ENCODE measurements around the gene USH1G. TPM values are rescaled to one million over a fixed set of nuclear protein-coding genes. Genes with fewer than 3 reads are reported as not detected.

Gene USH1G
- total and polyA plus RNA-seq, 2 of the 13 experiments (the other 11 are each of a cell fraction or from before 2014, with no cell fraction given), result 0.04 TPM; not detected in 1

DNA sequence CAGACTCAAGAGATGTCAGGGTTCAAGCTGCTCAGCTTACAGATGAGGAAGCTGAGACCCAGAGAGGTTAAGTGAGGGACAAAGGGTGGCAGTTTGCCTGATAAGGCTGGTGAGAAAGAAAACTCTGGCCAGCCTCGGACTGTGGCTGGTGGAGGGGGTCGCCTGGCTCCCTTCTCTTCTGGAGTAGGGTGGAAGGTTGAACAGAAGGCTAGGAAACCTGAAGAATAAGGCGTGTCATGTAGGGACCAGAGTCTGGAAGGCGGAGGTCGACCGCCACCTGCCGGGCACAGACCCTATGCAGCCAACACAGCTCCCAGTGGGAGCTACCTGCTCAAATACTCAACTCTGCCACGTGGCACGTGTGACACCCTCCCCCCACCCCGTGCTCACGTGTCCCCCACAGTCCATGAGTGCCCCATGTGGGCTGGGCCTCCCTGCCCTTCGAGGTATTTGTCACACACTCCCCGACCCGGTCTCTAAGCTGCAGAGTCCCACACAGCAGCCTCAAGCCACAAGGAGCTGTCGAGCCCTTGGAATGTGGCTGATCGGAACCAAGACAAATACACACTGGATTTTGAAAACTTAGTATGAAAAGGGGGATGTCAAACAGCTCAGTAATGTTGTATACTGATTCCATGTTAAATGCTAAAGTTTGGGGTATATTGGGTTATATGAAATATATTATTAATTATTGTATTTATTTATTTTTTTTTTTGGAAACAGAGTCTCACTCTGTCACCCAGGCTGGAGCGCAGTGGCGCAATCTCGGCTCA, 37.7 kb upstream of the USH1G start (continued):
- TF ChIP-seq, protein P1, sequence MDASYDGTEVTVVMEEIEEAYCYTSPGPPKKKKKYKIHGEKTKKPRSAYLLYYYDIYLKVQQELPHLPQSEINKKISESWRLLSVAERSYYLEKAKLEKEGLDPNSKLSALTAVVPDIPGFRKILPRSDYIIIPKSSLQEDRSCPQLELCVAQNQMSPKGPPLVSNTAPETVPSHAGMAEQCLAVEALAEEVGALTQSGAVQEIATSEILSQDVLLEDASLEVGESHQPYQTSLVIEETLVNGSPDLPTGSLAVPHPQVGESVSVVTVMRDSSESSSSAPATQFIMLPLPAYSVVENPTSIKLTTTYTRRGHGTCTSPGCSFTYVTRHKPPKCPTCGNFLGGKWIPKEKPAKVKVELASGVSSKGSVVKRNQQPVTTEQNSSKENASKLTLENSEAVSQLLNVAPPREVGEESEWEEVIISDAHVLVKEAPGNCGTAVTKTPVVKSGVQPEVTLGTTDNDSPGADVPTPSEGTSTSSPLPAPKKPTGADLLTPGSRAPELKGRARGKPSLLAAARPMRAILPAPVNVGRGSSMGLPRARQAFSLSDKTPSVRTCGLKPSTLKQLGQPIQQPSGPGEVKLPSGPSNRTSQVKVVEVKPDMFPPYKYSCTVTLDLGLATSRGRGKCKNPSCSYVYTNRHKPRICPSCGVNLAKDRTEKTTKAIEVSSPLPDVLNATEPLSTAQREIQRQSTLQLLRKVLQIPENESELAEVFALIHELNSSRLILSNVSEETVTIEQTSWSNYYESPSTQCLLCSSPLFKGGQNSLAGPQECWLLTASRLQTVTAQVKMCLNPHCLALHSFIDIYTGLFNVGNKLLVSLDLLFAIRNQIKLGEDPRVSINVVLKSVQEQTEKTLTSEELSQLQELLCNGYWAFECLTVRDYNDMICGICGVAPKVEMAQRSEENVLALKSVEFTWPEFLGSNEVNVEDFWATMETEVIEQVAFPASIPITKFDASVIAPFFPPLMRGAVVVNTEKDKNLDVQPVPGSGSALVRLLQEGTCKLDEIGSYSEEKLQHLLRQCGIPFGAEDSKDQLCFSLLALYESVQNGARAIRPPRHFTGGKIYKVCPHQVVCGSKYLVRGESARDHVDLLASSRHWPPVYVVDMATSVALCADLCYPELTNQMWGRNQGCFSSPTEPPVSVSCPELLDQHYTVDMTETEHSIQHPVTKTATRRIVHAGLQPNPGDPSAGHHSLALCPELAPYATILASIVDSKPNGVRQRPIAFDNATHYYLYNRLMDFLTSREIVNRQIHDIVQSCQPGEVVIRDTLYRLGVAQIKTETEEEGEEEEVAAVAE (CRISPR knock-in tag; IDR thresholded peaks at IDR 0.05; ENCODE audit: borderline replicate concordance), result no peak
- TF ChIP-seq RBM39 (IDR thresholded peaks at IDR 0.05; ENCODE audit: low read depth, low read length, poor library complexity, severe bottlenecking), result no peak
- TF ChIP-seq, protein P2, sequence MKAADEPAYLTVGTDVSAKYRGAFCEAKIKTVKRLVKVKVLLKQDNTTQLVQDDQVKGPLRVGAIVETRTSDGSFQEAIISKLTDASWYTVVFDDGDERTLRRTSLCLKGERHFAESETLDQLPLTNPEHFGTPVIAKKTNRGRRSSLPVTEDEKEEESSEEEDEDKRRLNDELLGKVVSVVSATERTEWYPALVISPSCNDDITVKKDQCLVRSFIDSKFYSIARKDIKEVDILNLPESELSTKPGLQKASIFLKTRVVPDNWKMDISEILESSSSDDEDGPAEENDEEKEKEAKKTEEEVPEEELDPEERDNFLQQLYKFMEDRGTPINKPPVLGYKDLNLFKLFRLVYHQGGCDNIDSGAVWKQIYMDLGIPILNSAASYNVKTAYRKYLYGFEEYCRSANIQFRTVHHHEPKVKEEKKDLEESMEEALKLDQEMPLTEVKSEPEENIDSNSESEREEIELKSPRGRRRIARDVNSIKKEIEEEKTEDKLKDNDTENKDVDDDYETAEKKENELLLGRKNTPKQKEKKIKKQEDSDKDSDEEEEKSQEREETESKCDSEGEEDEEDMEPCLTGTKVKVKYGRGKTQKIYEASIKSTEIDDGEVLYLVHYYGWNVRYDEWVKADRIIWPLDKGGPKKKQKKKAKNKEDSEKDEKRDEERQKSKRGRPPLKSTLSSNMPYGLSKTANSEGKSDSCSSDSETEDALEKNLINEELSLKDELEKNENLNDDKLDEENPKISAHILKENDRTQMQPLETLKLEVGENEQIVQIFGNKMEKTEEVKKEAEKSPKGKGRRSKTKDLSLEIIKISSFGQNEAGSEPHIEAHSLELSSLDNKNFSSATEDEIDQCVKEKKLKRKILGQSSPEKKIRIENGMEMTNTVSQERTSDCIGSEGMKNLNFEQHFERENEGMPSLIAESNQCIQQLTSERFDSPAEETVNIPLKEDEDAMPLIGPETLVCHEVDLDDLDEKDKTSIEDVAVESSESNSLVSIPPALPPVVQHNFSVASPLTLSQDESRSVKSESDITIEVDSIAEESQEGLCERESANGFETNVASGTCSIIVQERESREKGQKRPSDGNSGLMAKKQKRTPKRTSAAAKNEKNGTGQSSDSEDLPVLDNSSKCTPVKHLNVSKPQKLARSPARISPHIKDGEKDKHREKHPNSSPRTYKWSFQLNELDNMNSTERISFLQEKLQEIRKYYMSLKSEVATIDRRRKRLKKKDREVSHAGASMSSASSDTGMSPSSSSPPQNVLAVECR (CRISPR knock-in tag; IDR thresholded peaks at IDR 0.05; ENCODE audit: borderline replicate concordance), result peak; percentile 70; the same call in 1 of the 2 replicates
- TF ChIP-seq HOXA5 (CRISPR knock-in tag; IDR thresholded peaks at IDR 0.05), result peak; percentile 72; the same call in 1 of the 2 replicates
- no peak for TF ChIP-seq MTA3 (CRISPR knock-in tag; IDR thresholded peaks at IDR 0.05)
- no peak for TF ChIP-seq GTF2F1 (IDR thresholded peaks at IDR 0.05; ENCODE audit: low read length)
- no peak for TF ChIP-seq CEBPG (CRISPR knock-in tag; IDR thresholded peaks at IDR 0.05)
- TF ChIP-seq ZFP37 (CRISPR knock-in tag; IDR thresholded peaks at IDR 0.05; ENCODE audit: borderline replicate concordance), result no peak
- peak; percentile 52; the same call in 1 of the 2 replicates for TF ChIP-seq ONECUT2 (CRISPR knock-in tag; IDR thresholded peaks at IDR 0.05)
- TF ChIP-seq, protein P3, sequence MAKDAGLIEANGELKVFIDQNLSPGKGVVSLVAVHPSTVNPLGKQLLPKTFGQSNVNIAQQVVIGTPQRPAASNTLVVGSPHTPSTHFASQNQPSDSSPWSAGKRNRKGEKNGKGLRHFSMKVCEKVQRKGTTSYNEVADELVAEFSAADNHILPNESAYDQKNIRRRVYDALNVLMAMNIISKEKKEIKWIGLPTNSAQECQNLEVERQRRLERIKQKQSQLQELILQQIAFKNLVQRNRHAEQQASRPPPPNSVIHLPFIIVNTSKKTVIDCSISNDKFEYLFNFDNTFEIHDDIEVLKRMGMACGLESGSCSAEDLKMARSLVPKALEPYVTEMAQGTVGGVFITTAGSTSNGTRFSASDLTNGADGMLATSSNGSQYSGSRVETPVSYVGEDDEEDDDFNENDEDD (CRISPR knock-in tag; IDR thresholded peaks at IDR 0.05; ENCODE audit: borderline replicate concordance), result peak; percentile 84; the same call in 1 of the 2 replicates
- peak; percentile 60; the same call in 1 of the 2 replicates for TF ChIP-seq HMG20B (CRISPR knock-in tag; conservative IDR thresholded peaks at IDR 0.05)
- 0 out of 2 replicates have a peak, but pooled peaks have one; percentile 64 for TF ChIP-seq ZNF160 (CRISPR knock-in tag; IDR thresholded peaks at IDR 0.05)
- 0 out of 2 replicates have a peak, but pooled peaks have one; percentile 71 for TF ChIP-seq ZNF589 (CRISPR knock-in tag; conservative IDR thresholded peaks at IDR 0.05)
- no peak for TF ChIP-seq PLRG1 (conservative IDR thresholded peaks at IDR 0.05)
- peak; percentile 45; the same call in 2 of the 3 replicates for TF ChIP-seq MXI1 (IDR thresholded peaks at IDR 0.05; ENCODE audit: borderline replicate concordance, low read depth, low read length)
- no peak for TF ChIP-seq PRMT3 (CRISPR knock-in tag; IDR thresholded peaks at IDR 0.05; ENCODE audit: borderline replicate concordance, low read depth)
- no peak for TF ChIP-seq ATF3 (CRISPR knock-in tag; IDR thresholded peaks at IDR 0.05)
- TF ChIP-seq FOXK2 (IDR thresholded peaks at IDR 0.05), result no peak
- TF ChIP-seq TAF15 (IDR thresholded peaks at IDR 0.05; ENCODE audit: low read depth, low read length, poor library complexity, severe bottlenecking), result no peak
- TF ChIP-seq PHF5A (CRISPR knock-in tag; IDR thresholded peaks at IDR 0.05; ENCODE audit: low read depth, unreplicated experiment), result no peak

All from HepG2 (cell line).